Tibial nerve (tissue), 3 donors: ENCODE measurements around the gene INSYN2A.

ENCODE experiments used
- CTCF ChIP-seq, 5 experiments: fragments of 200-600 bp in 3 of 5; fragments of 450-650 bp in 2 of 5; sonication (generic) in 3 of 5; IDR thresholded peaks; one replicate each; pipeline ENCODE4 v1.5.1; 2016 to 2019; ENCODE audit warnings: antibody characterized with exemption in 5 of 5, mild to moderate bottlenecking in 3 of 5, moderate library complexity in 2 of 5
- POLR2A ChIP-seq, 2 donors: fragments of 450-650 bp; IDR thresholded peaks; one replicate each; pipeline ENCODE4 v1.6.1; 2017; ENCODE audit warnings: antibody characterized with exemption in 2 of 2, mild to moderate bottlenecking in 2 of 2, moderate library complexity in 2 of 2

GRCh38 chr10:127148933-127149220, 47.5 kb downstream of the INSYN2A start:
- TF ChIP-seq CTCF (IDR thresholded peaks at IDR 0.05) (no peak), POLR2A (IDR thresholded peaks at IDR 0.05) (no peak)
